GM18508 (cell line): Measurements from ENCODE around the gene NCOA5.
A peak's percentile ranks its signal among the peaks of the same experiment; 100 is the strongest.

Experiments used
- ATAC-seq: cut with Tn5 transposase; IDR thresholded peaks from one replicate; pipeline ENCODE4 v1.9.1; 2021; ENCODE audit warnings: moderate number of reproducible peaks; ENCODE audit not compliant: insufficient read depth, unreplicated experiment

NCOA5 gene

DNA sequence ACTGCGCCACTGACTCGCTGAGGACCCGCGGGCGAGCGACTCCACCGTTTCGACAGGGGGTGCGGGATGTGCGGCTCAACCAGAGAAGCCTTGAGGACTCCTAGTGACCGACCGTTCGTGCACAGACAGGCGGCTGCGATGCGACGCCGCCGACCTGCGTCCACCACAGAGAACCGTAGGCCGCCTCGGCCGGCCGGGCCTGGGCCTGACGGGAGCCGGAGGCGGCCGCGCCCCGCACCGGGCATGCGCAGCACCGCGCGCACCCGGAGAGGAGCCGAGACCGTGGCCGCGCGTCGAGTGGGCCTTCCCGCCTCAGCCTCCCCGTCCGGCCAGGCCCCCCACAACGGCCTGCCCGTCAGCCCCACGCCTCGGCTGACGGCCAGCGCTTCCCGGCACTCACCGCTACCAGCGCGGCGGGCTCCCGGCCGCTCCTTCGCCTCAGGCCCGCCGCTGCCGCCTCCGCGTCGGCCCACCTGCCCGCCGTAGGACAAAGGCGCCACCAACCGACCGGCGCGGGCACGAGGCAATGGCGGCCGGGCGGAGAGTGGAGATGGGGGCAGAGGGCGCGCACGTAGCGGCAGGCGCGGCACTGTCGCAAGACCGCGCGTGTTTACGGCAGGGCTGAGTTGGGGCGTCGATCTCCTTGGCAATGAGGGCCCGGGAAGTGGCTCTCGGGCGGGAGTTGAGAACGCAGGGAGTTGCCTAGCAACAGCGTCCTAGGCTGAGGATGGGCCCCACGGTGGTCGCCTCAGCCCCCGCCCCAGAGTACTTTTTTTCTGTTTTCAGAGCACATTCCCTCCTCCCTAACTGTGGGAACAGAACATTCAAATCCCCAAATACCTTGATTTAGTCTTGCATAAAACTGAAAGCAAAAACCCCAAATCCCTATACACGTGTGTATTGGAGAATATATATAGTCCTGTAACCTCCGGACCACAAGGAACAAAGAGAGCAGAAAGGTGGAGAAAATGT lies at the start of gene NCOA5:
Gene NCOA5, minus strand, starts transcription at position 546 of the 972 bp plus-strand sequence. CDS start 10,538 bp downstream, outside the sequence.
- peak; percentile 63 for ATAC-seq

DNA sequence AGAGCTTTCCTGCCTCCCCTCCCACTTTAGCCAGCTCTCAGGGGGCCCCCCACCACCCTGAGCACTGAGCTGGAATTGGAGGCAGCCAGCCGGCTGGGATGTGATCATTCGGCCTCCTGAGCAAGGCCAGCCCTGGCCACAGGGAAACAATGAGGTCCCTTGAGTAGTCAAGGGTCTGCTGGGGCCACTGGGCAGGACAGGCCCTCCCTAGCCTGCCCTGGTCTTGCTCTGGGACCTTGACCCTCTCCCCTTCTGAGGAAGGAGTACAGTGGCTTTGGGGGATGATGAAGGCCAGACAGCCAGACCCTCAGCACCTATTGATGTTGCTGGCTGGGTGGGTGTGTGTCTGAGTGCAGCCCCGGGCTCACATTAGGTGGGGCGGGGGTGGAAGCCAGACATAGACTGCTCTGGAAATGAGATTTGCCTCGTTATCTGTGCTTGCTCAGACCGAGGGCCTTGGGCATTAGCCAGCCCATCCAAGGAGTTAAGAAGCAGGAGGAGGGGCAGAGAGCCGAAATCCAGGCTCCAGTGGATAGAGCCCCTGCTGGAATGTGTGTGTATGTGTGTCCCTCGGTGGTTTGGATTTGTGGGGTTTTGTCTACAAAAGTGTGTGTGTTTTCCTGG lies 49.6 kb upstream of the NCOA5 start:
- no peak for ATAC-seq

- no peak for ATAC-seq
Measured at GRCh38 chr20:46137816-46138215, 48.1 kb upstream of the NCOA5 start.

- no peak for ATAC-seq
Measured at GRCh38 chr20:46135856-46136633, 46.3 kb upstream of the NCOA5 start.

DNA sequence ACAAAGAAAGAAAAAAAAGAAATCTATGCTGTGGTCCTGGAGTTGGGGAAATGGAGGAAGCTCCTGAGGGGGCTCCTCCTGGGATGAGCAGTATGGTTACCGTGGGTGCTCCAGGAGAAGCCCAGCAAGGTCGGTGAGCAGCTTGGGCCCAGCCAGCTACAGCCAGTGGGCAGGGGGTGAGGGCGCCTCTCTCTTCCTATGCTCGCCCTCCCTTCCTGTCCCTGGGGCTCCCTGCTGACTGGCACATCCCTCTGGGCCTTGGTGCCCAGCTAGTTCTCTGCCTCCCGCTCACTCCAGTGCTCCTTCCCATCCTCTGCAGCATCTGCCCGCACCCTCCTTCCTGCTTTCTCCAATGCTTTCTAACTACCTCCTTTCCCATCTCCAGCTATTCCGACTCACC lies 45.0 kb upstream of the NCOA5 start:
- no peak for ATAC-seq

DNA sequence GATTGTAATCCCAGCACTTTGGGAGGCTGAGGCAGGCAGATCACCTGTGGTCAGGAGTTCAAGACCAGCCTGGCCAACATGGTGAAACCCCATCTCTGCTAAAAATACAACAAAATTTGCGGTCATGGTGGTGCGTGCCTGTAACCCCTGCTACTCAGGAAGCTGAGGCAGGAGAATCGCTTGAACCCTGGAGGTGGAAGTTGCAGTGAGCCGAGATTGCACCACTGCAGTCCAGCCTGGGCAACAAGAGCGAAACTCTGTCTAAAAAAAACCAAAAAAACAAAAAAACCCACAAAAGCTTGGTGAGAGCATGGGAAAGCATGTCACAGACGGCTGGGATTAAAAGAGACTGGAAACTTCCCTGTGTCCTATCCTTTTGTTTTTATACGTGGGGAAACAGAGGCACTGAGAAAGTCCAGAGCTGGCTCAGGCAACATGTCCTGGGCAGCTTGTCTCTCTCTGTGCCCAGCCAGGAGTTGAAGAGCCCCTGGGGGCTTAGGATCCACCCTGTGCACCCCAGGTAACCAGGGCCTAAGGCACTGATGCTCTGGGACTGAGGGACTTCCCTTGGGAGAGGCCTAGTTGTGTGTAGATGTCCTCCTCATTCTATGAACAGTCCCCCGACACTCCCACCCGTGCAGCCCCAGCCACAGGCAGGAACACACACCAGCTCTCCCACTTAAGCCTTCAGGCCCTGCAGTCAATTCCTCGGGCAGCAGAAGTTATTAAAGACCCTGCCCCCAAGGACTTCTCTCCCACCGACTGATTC lies 44.3 kb upstream of the NCOA5 start:
- ATAC-seq: no peak

GRCh38 chr20:46132705-46133120 lies 43.0 kb upstream of the NCOA5 start:
- no peak for ATAC-seq

DNA sequence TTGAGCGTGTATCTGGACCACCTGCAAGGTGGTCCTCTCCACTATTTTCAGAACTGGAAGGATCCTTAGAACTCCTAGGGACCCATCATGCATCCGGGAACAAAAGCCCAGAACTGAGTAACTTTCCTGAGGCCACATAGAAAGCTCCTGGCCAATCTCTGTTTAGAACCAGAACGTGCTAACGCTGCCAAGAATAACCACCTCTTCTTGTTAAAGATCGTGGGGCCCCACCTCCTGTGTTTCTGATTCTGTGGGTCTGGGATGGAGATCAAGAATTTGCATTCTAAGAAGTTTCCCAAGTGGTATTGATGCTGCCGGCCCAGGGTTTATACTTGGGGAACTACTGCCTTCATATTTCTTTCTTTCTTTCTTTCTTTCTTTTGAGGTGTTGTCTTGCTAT lies 41.6 kb upstream of the NCOA5 start:
- no peak for ATAC-seq

GRCh38 chr20:46130534-46130933 lies 40.8 kb upstream of the NCOA5 start:
- no peak for ATAC-seq

GRCh38 chr20:46129955-46130481 lies 40.3 kb upstream of the NCOA5 start:
- no peak for ATAC-seq

GRCh38 chr20:46128310-46129151 lies 38.8 kb upstream of the NCOA5 start:
- no peak for ATAC-seq

DNA sequence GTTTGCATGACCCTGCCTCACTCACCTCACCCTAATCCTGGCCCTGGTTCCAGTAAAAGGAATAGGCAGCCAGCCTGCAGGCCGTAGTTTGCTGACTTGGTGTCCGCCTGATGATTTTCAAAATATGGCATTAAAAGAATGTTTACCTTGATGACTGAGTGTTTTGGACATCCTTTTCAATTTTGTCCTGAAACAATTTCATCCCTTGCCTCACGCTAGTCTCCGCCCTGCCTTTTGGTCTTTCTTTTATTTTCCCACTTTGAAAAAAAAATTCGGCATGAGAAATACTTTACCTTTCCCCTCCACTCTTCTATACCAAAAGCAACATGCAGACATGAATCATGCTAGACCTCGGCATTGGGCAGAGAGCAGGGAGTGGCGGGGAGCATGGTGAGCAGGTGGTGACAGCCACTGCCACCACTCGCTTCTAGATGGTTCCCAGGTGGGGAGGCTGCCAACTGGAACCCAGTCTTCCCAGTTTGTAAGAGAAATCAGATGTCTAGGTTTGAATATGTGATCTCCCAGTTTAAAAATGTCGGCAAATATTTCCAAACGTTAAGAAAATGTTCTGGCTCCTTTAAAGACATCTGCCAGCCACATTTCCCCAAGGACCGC lies 37.7 kb upstream of the NCOA5 start:
- ATAC-seq: no peak

DNA sequence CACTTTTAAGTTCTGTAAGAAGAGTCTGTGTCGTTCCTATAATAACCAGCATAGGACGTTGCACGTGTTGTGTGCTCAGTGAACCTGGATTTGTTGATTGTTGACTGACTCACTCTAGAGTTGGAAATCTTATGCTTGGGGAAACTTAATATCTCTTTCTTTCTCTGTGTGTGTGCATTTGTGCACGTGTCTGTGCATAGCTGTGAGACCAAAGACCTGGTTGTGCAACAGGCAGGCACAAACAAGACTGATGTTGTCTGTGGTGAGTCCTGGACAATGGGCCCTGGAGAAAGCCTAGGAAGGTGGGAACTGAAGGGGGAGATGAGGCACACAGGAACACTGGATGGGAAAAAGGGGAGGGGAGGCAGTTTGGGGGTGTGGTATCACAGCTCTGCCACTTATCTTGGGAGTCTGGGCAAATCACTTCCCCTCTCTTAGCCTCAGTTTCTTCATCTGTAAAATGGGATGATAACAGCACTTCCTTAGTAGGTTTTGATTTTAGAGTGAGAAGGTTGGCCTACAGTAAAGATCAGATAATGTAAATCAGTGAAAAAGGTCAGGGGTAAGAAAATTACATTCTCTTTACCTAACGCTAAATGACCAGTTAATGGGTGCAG lies 36.8 kb upstream of the NCOA5 start:
- ATAC-seq: no peak

GRCh38 chr20:46123482-46124245 lies 33.9 kb upstream of the NCOA5 start:
- ATAC-seq: no peak

- ATAC-seq: no peak
Measured at GRCh38 chr20:46122516-46123481, 33.0 kb upstream of the NCOA5 start.

GRCh38 chr20:46122071-46122470 lies 32.3 kb upstream of the NCOA5 start:
- no peak for ATAC-seq
